GM23248 (cell line): ENCODE measurements around the gene ZNF107.
"Not testable (repeated sequence)": the region's sequence is repeated elsewhere in the genome, so short reads cannot be mapped to it uniquely, and the experiment has no call there.

Experiments used
- EZH2 ChIP-seq: fragments of 200-600 bp; sonication (generic); IDR thresholded peaks from 2 replicates; pipeline ENCODE4 v1.6.1; 2018; ENCODE audit warnings: antibody characterized with exemption, mild to moderate bottlenecking; ENCODE audit not compliant: insufficient read depth, poor library complexity, severe bottlenecking
- EZH2phosphoT487 ChIP-seq: fragments of 200-600 bp; sonication (generic); IDR thresholded peaks from 2 replicates; pipeline ENCODE4 v1.6.1; 2018; ENCODE audit warnings: antibody characterized with exemption, moderate library complexity, mild to moderate bottlenecking, low read depth; ENCODE audit not compliant: insufficient read depth

DNA sequence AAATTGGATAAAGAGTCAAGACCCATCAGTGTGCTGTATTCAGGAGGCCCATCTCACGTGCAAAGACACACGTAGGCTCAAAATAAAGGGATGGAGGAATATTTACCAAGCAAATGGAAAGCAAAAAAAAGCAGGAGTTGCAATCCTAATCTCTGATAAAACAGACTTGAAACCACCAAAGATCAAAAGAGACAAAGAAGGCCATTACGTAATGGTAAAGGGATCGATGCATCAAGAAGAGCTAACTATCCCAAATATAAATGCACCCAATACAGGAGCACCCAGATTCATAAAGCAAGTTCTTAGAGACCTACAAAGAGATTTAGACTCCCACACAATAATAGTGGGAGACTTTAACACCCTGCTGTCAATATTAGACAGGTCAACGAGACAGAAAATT lies 3.8 kb upstream of the ZNF107 start:
- not testable (repeated sequence) for TF ChIP-seq EZH2phosphoT487, EZH2
